Epithelial cell of proximal tubule (primary cell): ENCODE measurements around the gene ALOX5AP. TPM values are rescaled to one million over a fixed set of nuclear protein-coding genes. Genes with fewer than 3 reads are reported as not detected.

Experiments used
- DNase-seq: peaks from one replicate; pipeline ENCODE4 v3.0.0-alpha.2; 2011; ENCODE audit warnings: low read depth
- H3K4me3 ChIP-seq: 2 replicates; pipeline ENCODE4 v1.5.1; 2011; ENCODE audit warnings: low read depth, mild to moderate bottlenecking, low read length
- CTCF ChIP-seq: conservative IDR thresholded peaks from 2 replicates; pipeline ENCODE4 v1.5.1; 2012; ENCODE audit warnings: low read depth, mild to moderate bottlenecking, low read length
- total RNA-seq: library from RNA; depleted of rRNA; stranded (reverse); fragments of >200 nt; gene quantifications from 2 replicates; pipeline ENCODE4 v1.2.3, GENCODE V29; 2015

The ALOX5AP gene
- total RNA-seq, 1 donor from 2014 or later, result 2.5 TPM

- H3K4me3 ChIP-seq, result no peak overlapping the region
- no peak for TF ChIP-seq CTCF
- DNase-seq, result no peak
These were observed 1.3 kb downstream of the ALOX5AP start for GRCh38 chr13:30736461-30737320.

GRCh38 chr13:30737511-30738337 is 2.4 kb downstream of the ALOX5AP start:
- no peak overlapping the region for H3K4me3 ChIP-seq
- DNase-seq, result no peak
- TF ChIP-seq CTCF, result no peak

GRCh38 chr13:30738526-30739236 is 3.3 kb downstream of the ALOX5AP start:
- no peak for DNase-seq
- TF ChIP-seq CTCF, result no peak
- no peak overlapping the region for H3K4me3 ChIP-seq

- no peak for DNase-seq
- TF ChIP-seq CTCF, result no peak
- H3K4me3 ChIP-seq, result no peak overlapping the region
These were observed 3.8 kb downstream of the ALOX5AP start for GRCh38 chr13:30739237-30739528.

- TF ChIP-seq CTCF, result no peak
- H3K4me3 ChIP-seq, result no peak overlapping the region
- DNase-seq, result no peak
These were observed 4.7 kb downstream of the ALOX5AP start for GRCh38 chr13:30739761-30740642.

GRCh38 chr13:30742901-30743300 is 7.6 kb downstream of the ALOX5AP start:
- TF ChIP-seq CTCF, result no peak
- DNase-seq, result no peak
- H3K4me3 ChIP-seq, result no peak overlapping the region
